CD4-positive, alpha-beta T cell treated with Interleukin-4 for 4 hours (primary cell): Measurements from ENCODE around the gene ATP5F1E.
"Not testable (repeated sequence)": the region's sequence is repeated elsewhere in the genome, so short reads cannot be mapped to it uniquely, and the experiment has no call there.

Source experiments
- DNase-seq: peaks from one replicate; pipeline ENCODE4 v3.0.0-alpha.2; 2020

The ATP5F1E gene

DNA sequence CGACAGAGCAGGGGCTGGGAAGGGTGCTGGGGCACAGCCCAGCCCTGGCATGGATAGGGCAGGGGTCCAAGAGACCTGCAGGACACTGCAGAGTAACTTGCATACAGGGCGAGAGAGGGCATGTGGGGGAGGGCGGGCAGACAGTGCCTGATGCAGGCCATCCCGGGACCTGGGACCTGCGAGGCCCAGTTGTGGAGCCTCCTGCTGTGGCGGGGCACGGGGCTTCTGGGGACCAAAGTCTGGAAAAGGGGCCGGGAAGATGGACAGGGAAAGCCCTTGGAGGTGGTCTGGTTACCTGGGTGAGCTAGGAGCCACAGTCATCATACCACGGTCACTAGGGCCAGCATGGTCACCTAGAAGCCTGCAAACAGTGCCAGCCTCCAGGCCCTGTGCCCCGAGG, 13.3 kb downstream of the ATP5F1E start:
- DNase-seq = no peak

DNA sequence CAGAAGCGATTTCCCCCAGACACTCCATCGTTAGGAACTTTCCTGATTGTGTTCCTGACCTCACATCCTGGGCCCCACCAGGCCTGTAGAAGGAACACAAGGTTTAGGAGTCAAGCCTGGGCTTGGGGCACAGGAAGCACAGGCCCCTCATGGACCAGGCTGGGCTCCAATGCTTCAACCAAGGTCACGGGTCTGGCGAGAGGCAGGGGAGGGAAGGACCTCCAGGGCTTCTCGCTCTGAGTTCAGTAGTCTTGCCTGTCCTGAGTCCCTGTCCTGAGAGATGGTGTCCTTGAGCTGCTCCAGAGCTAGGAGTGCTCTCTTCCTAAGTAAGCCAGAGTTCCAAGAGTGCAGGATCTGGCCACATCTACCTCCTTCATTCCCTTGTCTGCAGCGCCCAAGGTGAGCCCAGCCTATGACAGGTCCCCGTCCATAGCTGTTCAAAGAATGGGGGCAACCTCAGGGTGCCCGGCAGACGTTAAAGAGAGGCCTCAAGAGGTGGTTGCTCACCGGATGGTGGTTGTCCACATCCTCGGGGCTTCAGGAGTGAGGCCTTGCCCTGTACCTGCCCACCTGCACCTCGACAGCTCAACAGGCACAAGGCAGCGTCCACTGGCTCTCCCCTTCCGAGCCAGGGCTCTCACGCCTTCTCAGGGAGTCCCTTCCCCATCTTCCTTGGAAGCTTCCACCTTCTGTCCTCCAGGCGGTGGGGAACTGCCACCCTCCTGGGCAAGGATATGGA, 14.5 kb downstream of the ATP5F1E start:
- DNase-seq = no peak

- DNase-seq = peak; percentile 30
Observed at GRCh38 chr20:59016795-59017492, 15.2 kb downstream of the ATP5F1E start.

DNA sequence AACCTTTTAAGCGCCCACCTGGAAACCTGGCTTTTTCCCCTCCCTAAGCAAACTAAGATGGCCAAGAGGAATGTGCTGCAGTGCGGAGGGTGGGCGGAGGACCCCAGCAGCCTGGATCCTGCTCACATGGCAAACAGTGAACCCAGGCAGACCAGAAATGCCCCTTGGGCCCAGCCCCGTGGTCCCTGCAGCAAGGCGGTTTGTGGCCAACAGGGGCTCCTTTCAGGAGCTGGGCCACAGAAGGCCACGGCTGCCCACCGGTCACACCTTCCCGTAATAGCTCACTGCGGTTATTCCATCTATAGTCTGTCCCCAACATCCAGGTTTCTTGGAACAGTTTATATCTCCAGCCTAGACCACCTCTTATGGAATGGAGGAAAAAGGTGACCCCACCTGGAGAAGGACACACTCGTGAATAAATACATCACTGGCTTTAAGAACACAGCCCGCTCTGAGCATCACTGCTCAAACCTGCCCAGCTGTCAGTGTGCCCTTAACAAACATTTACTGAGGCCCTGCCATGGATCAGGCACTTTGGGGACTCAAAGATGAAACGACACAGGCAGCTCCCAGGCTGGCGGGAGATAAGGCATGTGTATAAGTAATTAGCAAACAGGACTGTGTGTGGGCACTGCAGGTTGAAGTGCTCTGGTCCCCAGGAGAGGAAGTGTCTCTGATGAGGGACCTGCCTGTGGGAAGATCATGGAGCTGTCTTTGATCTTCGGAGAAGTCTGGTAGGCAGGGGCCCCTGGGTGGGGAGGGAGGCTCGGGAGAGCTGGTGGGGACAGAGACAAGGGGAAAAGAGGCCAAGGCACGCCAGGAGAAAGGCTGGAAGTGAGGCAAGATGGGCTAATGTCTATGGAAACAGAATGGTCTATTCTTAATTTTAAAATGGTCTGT, 16.1 kb downstream of the ATP5F1E start:
- DNase-seq = no peak

DNA sequence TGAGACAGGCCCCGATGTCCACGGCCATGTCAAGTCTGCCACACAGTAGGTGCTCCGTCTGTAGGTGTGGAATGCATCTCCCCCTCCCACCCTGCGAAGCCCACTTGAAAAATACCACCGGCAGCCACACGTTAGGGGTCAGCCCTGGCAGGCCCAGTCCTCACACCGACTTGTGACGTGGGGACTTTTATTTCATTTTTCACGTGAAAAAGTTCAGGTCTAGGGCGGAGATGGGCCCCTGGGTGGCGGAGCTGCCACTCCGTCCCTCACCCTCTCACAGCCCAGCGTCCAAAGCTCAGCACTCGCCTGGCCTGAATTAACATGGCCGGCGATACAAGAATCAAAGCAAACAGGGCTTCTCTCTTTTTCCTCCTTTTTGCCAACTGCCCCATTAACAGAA, 16.7 kb downstream of the ATP5F1E start:
- DNase-seq = no peak

DNA sequence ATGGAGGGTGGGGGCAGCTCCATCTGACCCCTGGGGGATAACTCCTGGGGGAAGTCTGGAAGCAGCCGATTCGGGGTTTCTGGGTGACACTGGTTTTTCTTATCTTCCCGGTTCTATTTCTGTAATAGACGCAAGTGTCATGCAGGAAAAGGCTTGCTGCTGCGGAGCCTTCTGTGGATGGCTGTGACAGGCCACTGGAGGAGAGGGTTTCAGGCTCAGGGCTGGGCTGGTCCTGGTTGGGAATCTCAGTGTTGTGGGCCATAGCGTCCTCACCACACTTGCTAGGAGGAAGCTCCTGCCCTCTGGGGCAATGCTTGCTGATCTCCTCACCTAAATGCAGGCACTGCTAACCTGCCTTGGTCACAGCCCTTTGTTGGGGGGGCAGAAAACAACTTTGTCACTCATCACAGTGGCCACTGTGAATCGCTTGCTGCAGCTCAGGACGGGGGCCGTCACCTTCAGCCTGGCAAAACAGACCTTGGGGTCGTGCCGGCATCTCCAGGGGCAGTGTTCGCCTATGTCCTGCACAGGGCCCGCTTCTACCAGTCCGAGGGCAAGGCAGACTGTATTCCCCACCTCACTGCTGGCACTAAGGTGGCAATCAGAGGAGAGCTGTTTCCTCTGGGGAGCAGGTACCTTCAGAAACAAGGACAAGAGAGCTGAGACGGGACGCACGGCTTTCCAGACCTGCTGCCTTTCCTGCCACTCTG, 17.3 kb downstream of the ATP5F1E start:
- DNase-seq = no peak

DNA sequence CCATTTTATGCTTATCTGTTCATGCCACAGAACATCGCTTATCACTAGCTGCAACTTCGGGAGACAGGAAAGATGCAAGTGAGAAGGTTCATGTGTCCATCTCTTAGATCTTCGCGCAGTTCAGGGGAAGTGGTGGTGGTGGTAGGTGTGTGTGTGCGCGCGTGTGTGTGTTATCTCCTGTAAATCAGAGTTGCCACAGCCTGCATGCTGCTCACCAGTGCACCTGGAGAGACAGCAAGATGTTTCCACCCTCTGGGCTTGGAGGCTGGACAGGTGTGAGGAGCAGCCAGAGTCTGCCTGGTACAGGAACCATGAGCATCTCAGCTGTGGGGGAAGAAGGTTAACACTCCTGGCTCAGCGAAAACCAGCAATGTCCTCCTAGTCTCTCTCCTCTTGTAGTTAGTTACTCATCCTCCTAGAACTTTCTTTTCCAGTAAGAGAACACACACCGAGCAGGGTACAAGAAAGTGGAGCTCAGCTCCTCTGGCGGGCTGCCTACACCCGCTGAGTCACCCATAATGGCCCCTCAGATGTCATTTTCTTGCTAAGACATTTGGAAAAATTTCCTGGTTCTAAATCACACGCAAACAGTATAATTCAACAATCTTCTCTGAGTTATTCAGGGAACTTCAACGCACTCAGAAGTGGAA, 18.1 kb downstream of the ATP5F1E start:
- peak; percentile 37 for DNase-seq

GRCh38 chr20:59013031-59013951, 18.8 kb downstream of the ATP5F1E start:
- no peak for DNase-seq

GRCh38 chr20:59011874-59012157, 20.3 kb downstream of the ATP5F1E start:
- DNase-seq = not testable (repeated sequence)

GRCh38 chr20:59010995-59011873, 20.9 kb downstream of the ATP5F1E start:
- no peak for DNase-seq

- no peak for DNase-seq
Observed at GRCh38 chr20:59010321-59010994, 21.7 kb downstream of the ATP5F1E start.

GRCh38 chr20:59008715-59009336, 23.3 kb downstream of the ATP5F1E start:
- DNase-seq = no peak

GRCh38 chr20:59007665-59008511, 24.2 kb downstream of the ATP5F1E start:
- peak; percentile 13 for DNase-seq

- peak; percentile 22 for DNase-seq
Observed at GRCh38 chr20:59006864-59007664, 25.1 kb downstream of the ATP5F1E start, which contains the start of gene CTSZ. Gene CTSZ, minus strand, starts transcription at chr20:59007254. Its CDS starts 126 bp downstream, at chr20:59007128.

DNA sequence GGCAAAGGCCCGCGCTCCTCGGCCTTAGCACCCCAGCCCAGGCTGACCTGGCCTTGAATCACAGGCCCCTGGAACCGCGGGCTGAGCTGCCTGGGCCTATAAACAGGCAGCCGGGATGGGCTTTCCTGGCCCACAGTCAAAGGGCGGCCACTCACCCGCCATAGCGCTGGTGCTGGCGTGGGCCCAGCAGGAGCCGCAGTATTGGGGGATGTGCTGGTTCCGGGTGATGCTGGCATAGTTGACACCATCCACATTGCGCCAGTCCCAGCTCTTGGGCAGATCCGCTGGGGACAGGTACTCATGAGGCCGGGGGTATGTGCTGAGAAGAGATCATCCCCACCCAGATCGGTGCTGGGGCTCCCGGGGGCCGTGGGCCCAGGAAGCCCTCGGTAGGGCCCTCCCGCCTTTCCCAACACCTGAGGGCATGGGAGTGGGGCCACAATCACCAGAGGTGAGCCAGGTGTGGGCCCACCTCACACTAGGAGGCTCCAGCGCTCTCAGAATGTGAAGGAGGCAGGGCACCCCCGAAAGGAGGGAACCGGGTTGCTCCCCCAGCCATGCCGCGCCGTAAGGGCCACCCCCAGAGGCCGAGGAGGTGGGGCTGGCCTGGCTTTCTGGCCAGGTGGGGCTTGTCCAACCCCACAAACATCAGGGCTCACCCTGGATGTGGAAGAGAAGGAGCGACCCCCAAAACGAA, 25.8 kb downstream of the ATP5F1E start:
- DNase-seq = no peak

DNA sequence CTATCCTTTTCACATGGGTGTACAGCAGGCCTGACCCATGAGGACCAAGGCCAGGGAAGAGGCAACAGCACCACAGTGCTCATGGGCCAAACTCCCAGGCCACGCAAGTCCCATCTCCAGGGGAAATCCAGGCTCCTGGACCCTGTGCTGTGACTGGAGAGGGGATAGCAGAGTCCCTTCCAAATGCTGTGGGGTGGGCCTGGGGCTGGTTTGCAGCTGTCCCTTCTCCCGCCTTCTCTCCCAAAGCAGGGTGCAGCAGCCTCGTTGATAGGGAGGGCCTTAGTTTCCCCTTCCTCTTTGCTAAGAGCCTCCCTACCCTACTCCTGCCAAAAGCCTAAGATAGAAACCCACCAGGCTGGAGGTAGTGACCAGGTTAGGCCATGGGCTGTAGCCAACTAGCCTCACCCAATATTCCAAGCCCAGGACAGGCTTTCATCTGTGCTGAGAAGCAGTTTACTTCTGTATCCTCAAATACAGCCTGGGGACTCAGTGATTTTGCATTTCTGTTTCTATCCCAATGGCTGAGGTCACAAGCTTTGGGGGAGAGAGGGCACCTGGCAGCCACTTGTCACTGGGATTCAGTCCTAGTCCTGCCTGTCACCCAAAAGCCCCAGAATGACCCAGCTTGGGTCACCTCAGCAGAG, 26.5 kb downstream of the ATP5F1E start:
- DNase-seq = no peak
